A172 (cell line): ENCODE measurements around the gene ATP10A. TPM values are rescaled to one million over a fixed set of nuclear protein-coding genes. Genes with fewer than 3 reads are reported as not detected.
"Not testable (repeated sequence)": the region's sequence is repeated elsewhere in the genome, so short reads cannot be mapped to it uniquely, and the experiment has no call there.

Experiments
- DNase-seq: peaks from one replicate; pipeline ENCODE4 v3.0.0-alpha.2; 2015; ENCODE audit warnings: low spot score
- total RNA-seq: library from RNA; depleted of rRNA; stranded (reverse); fragments of >200 nt; shearing (Covaris generic); gene quantifications from 2 replicates; pipeline ENCODE4 v1.2.3, GENCODE V29; 2014

ATP10A gene
- total RNA-seq, 1 experiment from 2014 or later, result not detected

- DNase-seq, result no peak
Observed at GRCh38 chr15:25884370-25884769, 21.2 kb upstream of the ATP10A start.

- no peak for DNase-seq
Observed at GRCh38 chr15:25883463-25884259, 20.5 kb upstream of the ATP10A start.

- DNase-seq, result no peak
Observed at GRCh38 chr15:25882466-25882865, 19.3 kb upstream of the ATP10A start.

- DNase-seq, result not testable (repeated sequence)
Observed at GRCh38 chr15:25880877-25881276, 17.8 kb upstream of the ATP10A start.

- DNase-seq, result no peak
Observed at GRCh38 chr15:25880411-25880810, 17.3 kb upstream of the ATP10A start.

GRCh38 chr15:25879438-25879837 lies 16.3 kb upstream of the ATP10A start:
- no peak for DNase-seq

- DNase-seq, result no peak
Observed at GRCh38 chr15:25877681-25878080, 14.6 kb upstream of the ATP10A start.

GRCh38 chr15:25876231-25877140 lies 13.4 kb upstream of the ATP10A start:
- no peak for DNase-seq

- no peak for DNase-seq
Observed at GRCh38 chr15:25875566-25875965, 12.4 kb upstream of the ATP10A start.

GRCh38 chr15:25874379-25874778 lies 11.3 kb upstream of the ATP10A start:
- no peak for DNase-seq

- no peak for DNase-seq
Observed at GRCh38 chr15:25871403-25871802, 8.3 kb upstream of the ATP10A start.

- no peak for DNase-seq
Observed at GRCh38 chr15:25870938-25871337, 7.8 kb upstream of the ATP10A start.

- no peak for DNase-seq
Observed at GRCh38 chr15:25869701-25870100, 6.6 kb upstream of the ATP10A start.

GRCh38 chr15:25866874-25867273 lies 3.7 kb upstream of the ATP10A start:
- DNase-seq, result no peak

- DNase-seq, result no peak
Observed at GRCh38 chr15:25866251-25866650, 3.1 kb upstream of the ATP10A start.

GRCh38 chr15:25864966-25865365 lies 1.8 kb upstream of the ATP10A start:
- DNase-seq, result no peak

- no peak for DNase-seq
Observed at GRCh38 chr15:25863968-25864580, 947 bp upstream of the ATP10A start.

- DNase-seq, result no peak
Observed at GRCh38 chr15:25862472-25863110, 536 bp downstream of the ATP10A start.

GRCh38 chr15:25862071-25862471 lies 1.1 kb downstream of the ATP10A start:
- DNase-seq, result no peak

- DNase-seq, result no peak
Observed at GRCh38 chr15:25860885-25861866, 2.0 kb downstream of the ATP10A start.
